Endothelial cell of umbilical vein (primary cell): Measurements from ENCODE around the gene LKAAEAR1. TPM values are rescaled to one million over a fixed set of nuclear protein-coding genes. Genes with fewer than 3 reads are reported as not detected.
"Not testable (repeated sequence)": the region's sequence is repeated elsewhere in the genome, so short reads cannot be mapped to it uniquely, and the experiment has no call there.

Experiments
- BruUV-seq: library from RNA; stranded (reverse); fragments of 400-500 nt; replicated peaks from 2 replicates; lab custom pipeline; 2021; lab: Mats Ljungman, UMichigan
- CTCF ChIA-PET: fragments of 300-600, 350-600 bp; sonication (Branson Sonifier 250); formaldehyde crosslinking; loops from one replicate; lab custom pipeline; 2021; ENCODE audit warnings: antibody characterized with exemption, inconsistent platforms; lab: Charles Lee
- POLR2A ChIA-PET: fragments of 300-600, 350-600 bp; sonication (Branson Sonifier 250); formaldehyde crosslinking; loops from one replicate; lab custom pipeline; 2021; ENCODE audit warnings: antibody characterized with exemption, inconsistent platforms; lab: Charles Lee
- DNase-seq: peaks from one replicate; pipeline ENCODE4 v3.0.0-alpha.2; 2011; ENCODE audit warnings: low read depth, low spot score
- FAIRE-seq: peaks from 2 replicates; lab custom pipeline; 2011; peaks lifted over from hg19 to GRCh38; lab: Jason Lieb, UNC
- H2AFZ ChIP-seq: 2 replicates; pipeline ENCODE4 v1.6.0; 2012; ENCODE audit warnings: low read depth, low read length, control low read depth, inconsistent platforms
- H3K27ac ChIP-seq: 2 replicates; pipeline ENCODE4 v1.5.1; 2011; ENCODE audit warnings: low read depth, mild to moderate bottlenecking, control low read depth, low read length, moderate library complexity; ENCODE audit not compliant: insufficient read depth
- H3K27me3 ChIP-seq, 2 experiments: 2 replicates each; pipeline versions ENCODE4 v1.6.0 to v1.6.1; 2011; ENCODE audit warnings: low read length in 2 of 2, mixed read lengths in 1 of 2; ENCODE audit not compliant: control insufficient read depth in 2 of 2, insufficient read depth in 2 of 2
- H3K36me3 ChIP-seq, 2 experiments: 2 replicates in 1 of 2; 3 replicates in 1 of 2; pipeline ENCODE4 v1.5.1; 2011; ENCODE audit warnings: low read length in 2 of 2, mild to moderate bottlenecking in 1 of 2, moderate library complexity in 1 of 2; ENCODE audit not compliant: control insufficient read depth in 2 of 2, insufficient read depth in 2 of 2; ENCODE audit errors: extremely low read depth in 1 of 2
- H3K4me1 ChIP-seq: 3 replicates; pipeline ENCODE4 v1.5.1; 2011; ENCODE audit warnings: mild to moderate bottlenecking, low read length; ENCODE audit not compliant: control insufficient read depth, insufficient read depth; ENCODE audit errors: extremely low read depth
- H3K4me2 ChIP-seq: 2 replicates; pipeline ENCODE4 v1.6.1; 2011; ENCODE audit warnings: low read length, control low read depth, mixed read lengths; ENCODE audit not compliant: insufficient read depth
- H3K4me3 ChIP-seq, 3 experiments: fragments of 200-600 bp in 1 of 3; sonication (generic), shearing (Covaris generic) in 1 of 3; replicated peaks in 1 of 3; 2 replicates each; pipeline ENCODE4 v1.5.1; 2011 to 2016; ENCODE audit warnings: control low read depth in 3 of 3, low read length in 3 of 3, mild to moderate bottlenecking in 2 of 3, inconsistent platforms in 1 of 3, low read depth in 1 of 3, moderate library complexity in 1 of 3; ENCODE audit not compliant: insufficient read depth in 1 of 3
- H3K79me2 ChIP-seq: 2 replicates; pipeline ENCODE4 v1.6.0; 2012; ENCODE audit warnings: low read length, inconsistent platforms; ENCODE audit not compliant: control insufficient read depth, insufficient read depth
- H3K9ac ChIP-seq: replicated peaks from 2 replicates; pipeline ENCODE3; 2011; ENCODE audit warnings: low read length, control low read depth; ENCODE audit not compliant: insufficient read depth; ENCODE audit errors: extremely low read depth
- H3K9me1 ChIP-seq: replicated peaks from 3 replicates; pipeline ENCODE4 v1.6.0; 2011; ENCODE audit warnings: mild to moderate bottlenecking, low read length; ENCODE audit not compliant: control insufficient read depth, insufficient read depth; ENCODE audit errors: extremely low read depth
- H3K9me3 ChIP-seq: replicated peaks from 2 replicates; pipeline ENCODE4 v1.5.1; 2012; ENCODE audit warnings: low read length, inconsistent platforms; ENCODE audit not compliant: control insufficient read depth, insufficient read depth
- H4K20me1 ChIP-seq: replicated peaks from 2 replicates; pipeline ENCODE3; 2011; ENCODE audit warnings: mild to moderate bottlenecking, low read length; ENCODE audit not compliant: control insufficient read depth, insufficient read depth; ENCODE audit errors: extremely low read depth
- MYC ChIP-seq: IDR thresholded peaks from one replicate; pipeline ENCODE4 v1.6.1; 2011; ENCODE audit warnings: mild to moderate bottlenecking, low read depth, low read length
- POLR2A ChIP-seq: IDR thresholded peaks from 2 replicates; pipeline ENCODE4 v1.6.1; 2012; ENCODE audit warnings: low read depth, mild to moderate bottlenecking, control low read depth, low read length
- dilution Hi-C: fragments of 300-500 bp; cut with MboI; formaldehyde crosslinking; loops from one replicate; pipeline ENCODE4 v1.15.0; 2019; ENCODE audit warnings: low sequenced_read_pairs; ENCODE audit not compliant: extremely low pct_ligation_motif_present
- intact Hi-C: fragments of 100-400 bp; cut with micrococcal nuclease; formaldehyde crosslinking; loops from one replicate; pipeline ENCODE4 v1.10.0; 2022
- polyA plus RNA-seq, 4 experiments: library from polyadenylated mRNA; depleted of rRNA in 3 of 4; stranded (reverse) in 3 of 4; unstranded in 1 of 4; fragments of >200 nt; gene quantifications; 2 replicates each; pipeline versions ENCODE4 v1.2.1 to v1.2.3, GENCODE V29; 2011 to 2012; ENCODE audit warnings: missing spikeins in 1 of 4
- total RNA-seq: library from RNA; stranded (reverse); gene quantifications from 2 replicates; pipeline ENCODE4 v1.2.3, GENCODE V29; 2021
- TF ChIP-seq, protein P1 (sequence below), 2 donors: IDR thresholded peaks; 1 replicate in 1 of 2; 2 replicates in 1 of 2; pipeline ENCODE4 v1.5.1; 2011; ENCODE audit warnings: low read length in 2 of 2, mild to moderate bottlenecking in 2 of 2, moderate library complexity in 2 of 2, control low read depth in 1 of 2, inconsistent platforms in 1 of 2, low read depth in 1 of 2; ENCODE audit not compliant: insufficient read depth in 1 of 2; ENCODE audit errors: extremely low read depth in 1 of 2

Gene LKAAEAR1
- total and polyA plus RNA-seq, 2 donors (not counting 3 experiments of a cell fraction or from before 2014, with no cell fraction given) = 0.29 TPM; not detected in 1

DNA sequence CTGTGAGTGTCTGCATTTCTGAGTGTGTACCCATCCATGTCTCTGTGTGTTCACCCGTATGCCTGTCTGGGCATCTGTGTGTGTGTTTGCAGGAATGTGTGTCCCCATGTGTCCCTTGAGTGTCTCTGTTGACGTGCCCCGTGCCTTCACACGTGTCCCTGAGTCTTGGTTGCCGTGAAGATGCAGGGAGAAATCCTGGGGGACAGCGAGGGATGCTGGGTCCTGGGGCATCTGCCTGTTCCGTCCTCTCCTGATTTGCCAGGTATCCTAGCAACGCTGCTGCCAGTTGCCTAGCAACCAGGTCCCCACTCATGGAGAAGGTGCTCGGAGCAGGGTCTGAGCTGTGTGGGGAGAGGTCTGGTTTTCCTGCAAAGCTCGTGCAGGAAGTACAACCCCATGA lies 6.0 kb upstream of the LKAAEAR1 start:
- no peak overlapping the region for H2AFZ ChIP-seq
- no peaks in the 10 kb centered on the region for H3K79me2 ChIP-seq
- H3K4me1 ChIP-seq = no peaks in the 10 kb centered on the region
- H3K9me3 ChIP-seq = no peaks in the 10 kb centered on the region
- DNase-seq (no peak), FAIRE-seq (no peak)
- H3K27me3 ChIP-seq = peaks cover 13 to 18% of the 10 kb centered on the region in 2 experiments
- POLR2A ChIA-PET = no interaction called here
- H3K4me3 ChIP-seq = no peak overlapping the region
- intact Hi-C loops (no loop called here), dilution Hi-C loops (no loop called here)
- TF ChIP-seq, protein P1, sequence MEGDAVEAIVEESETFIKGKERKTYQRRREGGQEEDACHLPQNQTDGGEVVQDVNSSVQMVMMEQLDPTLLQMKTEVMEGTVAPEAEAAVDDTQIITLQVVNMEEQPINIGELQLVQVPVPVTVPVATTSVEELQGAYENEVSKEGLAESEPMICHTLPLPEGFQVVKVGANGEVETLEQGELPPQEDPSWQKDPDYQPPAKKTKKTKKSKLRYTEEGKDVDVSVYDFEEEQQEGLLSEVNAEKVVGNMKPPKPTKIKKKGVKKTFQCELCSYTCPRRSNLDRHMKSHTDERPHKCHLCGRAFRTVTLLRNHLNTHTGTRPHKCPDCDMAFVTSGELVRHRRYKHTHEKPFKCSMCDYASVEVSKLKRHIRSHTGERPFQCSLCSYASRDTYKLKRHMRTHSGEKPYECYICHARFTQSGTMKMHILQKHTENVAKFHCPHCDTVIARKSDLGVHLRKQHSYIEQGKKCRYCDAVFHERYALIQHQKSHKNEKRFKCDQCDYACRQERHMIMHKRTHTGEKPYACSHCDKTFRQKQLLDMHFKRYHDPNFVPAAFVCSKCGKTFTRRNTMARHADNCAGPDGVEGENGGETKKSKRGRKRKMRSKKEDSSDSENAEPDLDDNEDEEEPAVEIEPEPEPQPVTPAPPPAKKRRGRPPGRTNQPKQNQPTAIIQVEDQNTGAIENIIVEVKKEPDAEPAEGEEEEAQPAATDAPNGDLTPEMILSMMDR (IDR thresholded peaks at IDR 0.05; ENCODE audit: extremely low read depth in 1 of 2, insufficient read depth in 1 of 2, low read depth in 1 of 2, low read length in 2 of 2) = no peak
- no peak for TF ChIP-seq POLR2A
- no peak for TF ChIP-seq MYC
- H3K27ac ChIP-seq = no peak overlapping the region
- H3K9ac ChIP-seq = no peak overlapping the region
- no peaks in the 10 kb centered on the region for H4K20me1 ChIP-seq
- no peaks in the 10 kb centered on the region for H3K9me1 ChIP-seq
- no peaks in the 10 kb centered on the region for H3K36me3 ChIP-seq
- no peak overlapping the region for H3K4me2 ChIP-seq
- CTCF ChIA-PET = interaction anchor here (3.2 kb wide), 1 partner anchor 12 kb away, joined by 11 read pairs; no protein-coding TSS in a partner anchor
- no TSS peak for BruUV-seq

DNA sequence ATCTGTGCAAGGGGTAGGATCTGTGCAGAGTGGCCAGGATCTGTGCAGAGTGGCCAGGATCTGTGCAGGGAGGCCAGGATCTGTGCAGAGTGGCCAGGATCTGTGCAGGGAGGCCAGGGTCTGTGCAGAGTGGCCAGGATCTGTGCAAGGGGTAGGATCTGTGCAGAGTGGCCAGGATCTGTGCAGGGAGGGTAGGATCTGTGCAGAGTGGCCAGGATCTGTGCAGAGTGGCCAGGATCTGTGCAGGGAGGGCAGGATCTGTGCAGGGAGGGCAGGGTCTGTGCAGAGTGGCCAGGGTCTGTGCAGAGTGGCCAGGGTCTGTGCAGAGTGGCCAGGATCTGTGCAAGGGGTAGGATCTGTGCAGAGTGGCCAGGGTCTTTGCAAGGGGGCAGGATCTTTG lies 4.4 kb upstream of the LKAAEAR1 start:
- H3K79me2 ChIP-seq, DNase-seq, POLR2A ChIA-PET, H2AFZ ChIP-seq, H3K9ac ChIP-seq, H3K4me1 ChIP-seq, BruUV-seq, H4K20me1 ChIP-seq, intact Hi-C loops, H3K4me3 ChIP-seq, CTCF ChIA-PET, H3K9me1 ChIP-seq, H3K27ac ChIP-seq, H3K36me3 ChIP-seq, H3K9me3 ChIP-seq, H3K4me2 ChIP-seq, dilution Hi-C loops: not testable (repeated sequence)
- FAIRE-seq = peak; percentile 97
- H3K27me3 ChIP-seq = peaks cover 23 to 32% of the 10 kb centered on the region in 2 experiments

- POLR2A ChIA-PET, BruUV-seq, intact Hi-C loops, H3K9me1 ChIP-seq, H3K9me3 ChIP-seq, H3K79me2 ChIP-seq, H4K20me1 ChIP-seq, CTCF ChIA-PET, H3K36me3 ChIP-seq, H3K27ac ChIP-seq, H3K9ac ChIP-seq, FAIRE-seq, H2AFZ ChIP-seq, dilution Hi-C loops, DNase-seq, H3K4me3 ChIP-seq, H3K4me1 ChIP-seq, H3K4me2 ChIP-seq: not testable (repeated sequence)
- H3K27me3 ChIP-seq = peaks cover 23 to 32% of the 10 kb centered on the region in 2 experiments
These were observed 3.1 kb upstream of the LKAAEAR1 start for GRCh38 chr20:64087226-64087825.
